Central memory CD4-positive, alpha-beta T cell (primary cell): ENCODE measurements around the gene FAM228A.

ENCODE experiments used
- DNase-seq: peaks from one replicate; pipeline ENCODE4 v3.0.0; 2022

Gene FAM228A

DNA sequence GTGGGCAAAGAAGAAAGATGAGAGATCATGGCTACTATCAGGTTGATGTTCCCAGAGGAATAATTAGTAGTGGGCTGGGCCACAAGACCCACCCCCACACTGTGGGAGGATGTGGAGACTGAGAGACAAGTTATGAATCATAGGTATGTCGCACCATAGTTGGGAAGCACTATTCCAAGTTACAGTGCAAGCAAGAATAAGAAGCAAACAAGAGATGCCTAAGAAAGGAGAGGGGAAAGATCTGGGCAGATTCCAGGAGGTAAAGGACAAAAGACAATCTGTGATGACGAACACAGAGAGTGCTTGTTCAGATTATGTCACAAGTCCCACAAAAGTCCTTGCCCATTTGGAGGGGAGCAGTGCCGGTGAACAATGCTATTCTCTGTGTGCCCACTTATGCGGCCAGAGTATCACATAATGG, 56.6 kb downstream of the FAM228A start:
- no peak for DNase-seq

- DNase-seq: no peak
Observed at GRCh38 chr2:24233321-24233720, 58.5 kb downstream of the FAM228A start.

DNA sequence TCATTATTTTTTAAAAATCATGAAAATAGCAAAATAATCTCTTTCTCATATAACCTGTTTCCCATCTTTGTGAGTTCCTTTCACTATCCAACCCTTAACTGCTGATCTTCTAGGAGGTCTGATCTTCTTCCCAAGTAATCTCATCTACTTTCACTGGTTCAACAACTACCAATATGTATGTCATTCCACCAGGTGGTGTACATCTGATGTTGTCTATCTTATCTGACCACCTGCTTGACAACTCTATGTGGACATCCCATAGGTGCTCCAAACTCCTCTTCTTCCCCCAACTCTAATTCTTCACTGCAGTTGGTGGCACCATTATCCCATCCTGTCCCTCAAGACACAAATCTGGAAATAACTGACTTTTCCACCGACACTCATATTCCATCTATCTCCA, 62.5 kb downstream of the FAM228A start:
- no peak for DNase-seq

DNA sequence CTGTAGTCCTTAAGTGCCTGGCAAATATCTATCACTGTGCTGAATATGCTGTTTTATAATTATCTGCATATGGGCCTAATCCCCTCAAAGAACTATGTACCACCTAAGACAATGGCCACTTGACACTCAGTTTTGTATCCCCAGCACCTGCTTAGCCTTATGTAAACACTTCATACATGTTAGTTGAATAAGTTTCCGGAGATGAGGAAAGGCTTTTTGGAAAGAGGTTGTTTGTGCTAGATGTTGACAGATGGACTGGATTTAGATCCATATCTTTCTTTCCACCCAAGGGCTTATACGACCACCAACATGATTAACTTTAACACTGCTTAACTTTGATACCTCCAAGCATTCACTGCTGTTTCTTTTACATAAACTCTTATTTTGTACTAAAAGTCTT, 63.3 kb downstream of the FAM228A start:
- no peak for DNase-seq

DNA sequence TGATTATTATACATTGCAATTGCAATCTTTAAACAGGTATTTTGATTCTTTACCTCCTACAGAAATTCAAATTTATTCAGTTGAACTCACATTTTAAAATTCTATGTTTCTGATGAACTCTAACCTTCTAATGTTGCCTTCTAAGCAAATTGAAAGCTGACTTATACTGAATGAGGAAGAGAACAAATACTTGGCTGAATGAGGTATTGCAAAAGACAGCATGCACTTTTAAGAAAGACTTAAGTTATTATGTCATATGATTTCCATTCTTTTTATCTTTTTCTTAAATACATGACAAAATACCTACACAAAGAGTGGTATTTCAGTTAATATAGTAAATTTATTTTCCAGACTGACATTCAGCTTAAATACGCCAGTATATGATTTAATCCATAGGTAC, 64.7 kb downstream of the FAM228A start:
- no peak for DNase-seq
